Thyroid gland (tissue), 4 donors: Measurements from ENCODE around the gene PRKCA. TPM values are rescaled to one million over a fixed set of nuclear protein-coding genes. Genes with fewer than 3 reads are reported as not detected.

Source experiments
- DNase-seq, 2 donors: peaks; one replicate each; pipeline ENCODE4 v3.0.0-alpha.2; 2019
- H3K27ac ChIP-seq, 3 donors: fragments of 200-600 bp; sonication (generic); 1 replicate in 2 of 3; 2 replicates in 1 of 3; pipeline ENCODE4 v1.5.1; 2016 to 2019; ENCODE audit warnings: mild to moderate bottlenecking in 1 of 3, moderate library complexity in 1 of 3
- H3K27me3 ChIP-seq: fragments of 200-600 bp; sonication (generic); one replicate; pipeline ENCODE4 v1.5.1; 2019
- H3K36me3 ChIP-seq, 2 donors: fragments of 200-600 bp; sonication (generic); one replicate each; pipeline ENCODE4 v1.5.1; 2016 to 2019
- H3K4me1 ChIP-seq, 2 donors: fragments of 200-600 bp; sonication (generic); one replicate each; pipeline ENCODE4 v1.5.1; 2017 to 2019
- H3K4me3 ChIP-seq, 3 donors: fragments of 200-600 bp; sonication (generic); replicated peaks in 1 of 3; 1 replicate in 2 of 3; 2 replicates in 1 of 3; pipeline ENCODE4 v1.5.1; 2016; ENCODE audit warnings: mild to moderate bottlenecking in 1 of 3
- H3K9me3 ChIP-seq: fragments of 200-600 bp; sonication (generic); one replicate; pipeline ENCODE4 v1.5.1; 2017
- POLR2A ChIP-seq, 2 donors: fragments of 450-650 bp; IDR thresholded peaks; one replicate each; pipeline ENCODE4 v1.6.1; 2017; ENCODE audit warnings: antibody characterized with exemption in 2 of 2, mild to moderate bottlenecking in 2 of 2, moderate library complexity in 1 of 2
- WGBS, 2 donors: methylation state at CpG; one replicate each; pipeline ENCODE4 v1.1.5; 2017; 5-methylcytosine and 5-hydroxymethylcytosine counted together
- intact Hi-C: fragments of 100-400 bp; cut with DNase I; formaldehyde crosslinking; loops from one replicate; pipeline ENCODE4 v1.15.1; 2023
- total RNA-seq, 4 donors: library from RNA; depleted of rRNA; stranded (reverse); fragments of >200 nt; gene quantifications; one replicate each; pipeline ENCODE4 v1.2.3, GENCODE V29; 2016
- TF ChIP-seq, protein P1 (sequence below), 6 experiments: fragments of 200-600 bp in 3 of 6; fragments of 450-650 bp in 3 of 6; sonication (generic) in 3 of 6; IDR thresholded peaks; one replicate each; pipeline ENCODE4 v1.5.1; 2016 to 2019; ENCODE audit warnings: antibody characterized with exemption in 6 of 6, mild to moderate bottlenecking in 2 of 6, inconsistent platforms in 1 of 6, moderate library complexity in 1 of 6

Gene PRKCA
- total RNA-seq, 4 donors from 2014 or later, result 6.7 to 24.2 (median 15.3) TPM

GRCh38 chr17:66684731-66685130 lies 382.3 kb downstream of the PRKCA start:
- DNase-seq, result no peak
- TF ChIP-seq, protein P1, sequence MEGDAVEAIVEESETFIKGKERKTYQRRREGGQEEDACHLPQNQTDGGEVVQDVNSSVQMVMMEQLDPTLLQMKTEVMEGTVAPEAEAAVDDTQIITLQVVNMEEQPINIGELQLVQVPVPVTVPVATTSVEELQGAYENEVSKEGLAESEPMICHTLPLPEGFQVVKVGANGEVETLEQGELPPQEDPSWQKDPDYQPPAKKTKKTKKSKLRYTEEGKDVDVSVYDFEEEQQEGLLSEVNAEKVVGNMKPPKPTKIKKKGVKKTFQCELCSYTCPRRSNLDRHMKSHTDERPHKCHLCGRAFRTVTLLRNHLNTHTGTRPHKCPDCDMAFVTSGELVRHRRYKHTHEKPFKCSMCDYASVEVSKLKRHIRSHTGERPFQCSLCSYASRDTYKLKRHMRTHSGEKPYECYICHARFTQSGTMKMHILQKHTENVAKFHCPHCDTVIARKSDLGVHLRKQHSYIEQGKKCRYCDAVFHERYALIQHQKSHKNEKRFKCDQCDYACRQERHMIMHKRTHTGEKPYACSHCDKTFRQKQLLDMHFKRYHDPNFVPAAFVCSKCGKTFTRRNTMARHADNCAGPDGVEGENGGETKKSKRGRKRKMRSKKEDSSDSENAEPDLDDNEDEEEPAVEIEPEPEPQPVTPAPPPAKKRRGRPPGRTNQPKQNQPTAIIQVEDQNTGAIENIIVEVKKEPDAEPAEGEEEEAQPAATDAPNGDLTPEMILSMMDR (IDR thresholded peaks at IDR 0.05), result no peak
- TF ChIP-seq POLR2A (IDR thresholded peaks at IDR 0.05), result no peak
- intact Hi-C loops, result no loop called here
- H3K27ac ChIP-seq, result no peak overlapping the region
- H3K4me3 ChIP-seq, result no peak overlapping the region
- no peaks in the 10 kb centered on the region for H3K27me3 ChIP-seq
- no peaks in the 10 kb centered on the region for H3K4me1 ChIP-seq
- H3K36me3 ChIP-seq, result no peaks in the 10 kb centered on the region
- H3K9me3 ChIP-seq, result no peaks in the 10 kb centered on the region
- 78 to 81% methylated on average over 2 of the region's 2 CpGs for WGBS, 2 donors

DNA sequence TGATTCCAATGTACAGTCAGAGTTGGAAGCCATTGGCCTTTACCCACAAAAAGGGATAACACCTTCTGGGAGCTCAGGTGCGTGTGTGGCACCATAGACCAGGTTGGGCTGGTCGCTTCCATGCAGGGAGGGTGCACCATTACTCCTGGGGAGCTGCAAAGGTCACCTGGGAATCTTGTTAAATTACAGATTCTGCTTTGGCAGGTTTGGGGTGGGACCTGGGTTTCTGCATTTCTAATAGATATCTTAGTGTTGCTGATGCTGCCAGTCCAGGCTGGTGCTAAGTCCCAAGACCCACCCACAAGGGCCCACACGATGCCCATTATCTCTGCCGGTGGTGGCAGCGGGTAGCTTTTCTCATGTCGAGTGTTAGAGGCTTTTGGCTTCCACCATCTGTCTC lies 384.2 kb downstream of the PRKCA start:
- Histone ChIP-seq H3K27ac (no peak overlapping the region), H3K4me1 (no peaks in the 10 kb centered on the region), H3K9me3 (no peaks in the 10 kb centered on the region), H3K36me3 (no peaks in the 10 kb centered on the region), H3K4me3 (no peak overlapping the region), H3K27me3 (no peaks in the 10 kb centered on the region)
- TF ChIP-seq, protein P1 (IDR thresholded peaks at IDR 0.05), result no peak
- intact Hi-C loops, result no loop called here
- 93 to 98% methylated on average over 6 of the region's 6 CpGs for WGBS, 2 donors
- DNase-seq, result no peak

GRCh38 chr17:66687570-66688284 lies 385.3 kb downstream of the PRKCA start:
- H3K4me1 ChIP-seq, result no peaks in the 10 kb centered on the region

GRCh38 chr17:66689221-66689620 lies 386.8 kb downstream of the PRKCA start:
- DNase-seq, result no peak
- TF ChIP-seq, protein P1 (IDR thresholded peaks at IDR 0.05), result no peak
- intact Hi-C loops, result no loop called here
- Histone ChIP-seq H3K4me3 (no peak overlapping the region), H3K9me3 (no peaks in the 10 kb centered on the region), H3K27ac (no peak overlapping the region), H3K4me1 (no peaks in the 10 kb centered on the region), H3K27me3 (no peaks in the 10 kb centered on the region), H3K36me3 (no peaks in the 10 kb centered on the region)
- 75 to 87% methylated on average over 2 of the region's 2 CpGs for WGBS, 2 donors

More at GRCh38 chr17:66687570-66688284, 385.3 kb downstream of the PRKCA start:
- no peak for TF ChIP-seq POLR2A (IDR thresholded peaks at IDR 0.05)
- TF ChIP-seq, protein P1 (IDR thresholded peaks at IDR 0.05), result no peak
- DNase-seq, result no peak
- intact Hi-C loops, result no loop called here
- no peak overlapping the region for H3K4me3 ChIP-seq
- H3K27ac ChIP-seq, result no peak overlapping the region
- H3K27me3 ChIP-seq, result no peaks in the 10 kb centered on the region
- no peaks in the 10 kb centered on the region for H3K9me3 ChIP-seq
- H3K36me3 ChIP-seq, result no peaks in the 10 kb centered on the region
- 94 to 95% methylated on average over 3 of the region's 3 CpGs for WGBS, 2 donors

DNA sequence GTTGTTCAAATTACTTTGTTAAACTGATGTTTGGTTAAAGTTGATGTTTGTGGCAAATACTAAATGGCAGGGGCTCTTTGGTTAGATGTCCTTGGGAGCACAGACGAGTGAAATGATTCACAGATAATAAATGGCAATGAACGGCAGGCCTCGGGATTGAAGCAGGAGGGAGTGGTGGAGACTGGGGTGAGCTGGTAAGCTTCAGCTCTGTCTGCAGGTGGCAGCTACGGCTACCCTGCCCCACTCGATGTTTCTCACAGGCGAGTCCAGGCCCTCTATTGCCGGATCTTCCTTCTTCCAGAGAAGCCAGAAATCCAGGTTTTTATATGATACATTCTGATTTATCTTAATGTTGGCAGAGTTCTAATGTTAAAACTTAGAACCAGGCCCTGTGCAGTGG lies 387.8 kb downstream of the PRKCA start:
- intact Hi-C loops, result no loop called here
- no peaks in the 10 kb centered on the region for H3K4me1 ChIP-seq

More for the DNA sequence above, 387.8 kb downstream of the PRKCA start:
- no peaks in the 10 kb centered on the region for H3K36me3 ChIP-seq
- TF ChIP-seq, protein P1 (IDR thresholded peaks at IDR 0.05), result no peak
- TF ChIP-seq POLR2A (IDR thresholded peaks at IDR 0.05), result no peak
- no peaks in the 10 kb centered on the region for H3K9me3 ChIP-seq
- WGBS, 2 donors, result 89 to 95% methylated on average over 7 of the region's 7 CpGs
- H3K27ac ChIP-seq, result no peak overlapping the region
- H3K27me3 ChIP-seq, result no peaks in the 10 kb centered on the region
- no peak for DNase-seq
- no peak overlapping the region for H3K4me3 ChIP-seq
